DMS79 treated with DMSO at 0.1 percent for 48 hours (cell line): ENCODE data around the gene ZNF234.
"Not testable (repeated sequence)": the region's sequence is repeated elsewhere in the genome, so short reads cannot be mapped to it uniquely, and the experiment has no call there.

Experiments
- DNase-seq: peaks from one replicate; lab custom pipeline; 2025; lab: John Stamatoyannopoulos, UW

The ZNF234 gene

GRCh38 chr19:44182145-44182544, 40.8 kb downstream of the ZNF234 start:
- no peak for DNase-seq

GRCh38 chr19:44190020-44190419, 48.7 kb downstream of the ZNF234 start:
- DNase-seq = no peak

GRCh38 chr19:44192127-44192526, 50.8 kb downstream of the ZNF234 start:
- DNase-seq = no peak

- DNase-seq = no peak
Measured at GRCh38 chr19:44196772-44197171, 55.4 kb downstream of the ZNF234 start.

GRCh38 chr19:44202470-44202869, 61.1 kb downstream of the ZNF234 start:
- DNase-seq = no peak

- DNase-seq = no peak
Measured at GRCh38 chr19:44202974-44203373, 61.6 kb downstream of the ZNF234 start.

- DNase-seq = not testable (repeated sequence)
Measured at GRCh38 chr19:44203877-44204276, 62.5 kb downstream of the ZNF234 start.

- DNase-seq = no peak
Measured at GRCh38 chr19:44204772-44205171, 63.4 kb downstream of the ZNF234 start.

- peak; percentile 95 for DNase-seq
Measured at GRCh38 chr19:44207126-44207803, 65.9 kb downstream of the ZNF234 start.
